Left renal cortex interstitium (tissue), 4 donors: ENCODE results near the gene SEMA3B. TPM values are rescaled to one million over a fixed set of nuclear protein-coding genes. Genes with fewer than 3 reads are reported as not detected.
A peak's percentile ranks its signal among the peaks of the same experiment; 100 is the strongest.
"Not testable (repeated sequence)": the region's sequence is repeated elsewhere in the genome, so short reads cannot be mapped to it uniquely, and the experiment has no call there.

ENCODE experiments used
- DNase-seq, 4 donors: peaks; one replicate each; pipeline ENCODE4 v3.0.0-alpha.2; 2013; ENCODE audit warnings: low read depth in 4 of 4, low spot score in 2 of 4, missing footprints in 1 of 4
- polyA plus RNA-seq, 4 donors: library from polyadenylated mRNA; unstranded; fragments of 120-200 nt; gene quantifications; one replicate each; pipeline ENCODE4 v1.2.1, GENCODE V29; 2013; ENCODE audit not compliant: insufficient read length in 4 of 4

The SEMA3B gene
- polyA plus RNA-seq, 4 donors = 71.0 to 119 (median 108) TPM

GRCh38 chr3:50258029-50258680 is 10.8 kb upstream of the SEMA3B start:
- DNase-seq = no peak

- DNase-seq = no peak
Observed at GRCh38 chr3:50258979-50259378, 10.0 kb upstream of the SEMA3B start.

- DNase-seq = no peak
Observed at GRCh38 chr3:50259432-50260026, 9.4 kb upstream of the SEMA3B start.

GRCh38 chr3:50260027-50260941 is 8.7 kb upstream of the SEMA3B start:
- DNase-seq = peak in 3 of 4 donors; percentile 85 to 88 (median 87)

GRCh38 chr3:50260942-50261441 is 8.0 kb upstream of the SEMA3B start:
- no peak for DNase-seq

- DNase-seq = no peak
Observed at GRCh38 chr3:50261505-50261904, 7.4 kb upstream of the SEMA3B start.

- DNase-seq = not testable (repeated sequence)
Observed at GRCh38 chr3:50262200-50262599, 6.7 kb upstream of the SEMA3B start.

- DNase-seq = no peak
Observed at GRCh38 chr3:50262778-50263177, 6.2 kb upstream of the SEMA3B start.

GRCh38 chr3:50263478-50264382 is 5.2 kb upstream of the SEMA3B start:
- DNase-seq = no peak

GRCh38 chr3:50264383-50264963 is 4.5 kb upstream of the SEMA3B start:
- DNase-seq = peak; percentile 79 to 92 (median 85)

GRCh38 chr3:50264964-50265485 is 3.9 kb upstream of the SEMA3B start:
- no peak for DNase-seq

GRCh38 chr3:50265571-50265970 is 3.4 kb upstream of the SEMA3B start:
- no peak for DNase-seq

- DNase-seq = no peak
Observed at GRCh38 chr3:50266017-50266416, 2.9 kb upstream of the SEMA3B start.

- no peak for DNase-seq
Observed at GRCh38 chr3:50266836-50267235, 2.1 kb upstream of the SEMA3B start.

- no peak for DNase-seq
Observed at GRCh38 chr3:50267280-50267913, 1.6 kb upstream of the SEMA3B start.

GRCh38 chr3:50268276-50268675 is 671 bp upstream of the SEMA3B start:
- DNase-seq = no peak

GRCh38 chr3:50269460-50269859 is 513 bp downstream of the SEMA3B start:
- DNase-seq = no peak

GRCh38 chr3:50269977-50270413 is 1.0 kb downstream of the SEMA3B start:
- no peak for DNase-seq
